Pancreas (tissue), 10 donors: ENCODE measurements around the gene CASZ1. TPM values are rescaled to one million over a fixed set of nuclear protein-coding genes. Genes with fewer than 3 reads are reported as not detected.

Source experiments
- ATAC-seq, 4 donors: fragments of 200-7000 bp; cut with Tn5 transposase; one replicate each; pipeline versions ENCODE4 v1.8.0 to v1.9.1; 2020; ENCODE audit warnings: mild to moderate bottlenecking in 4 of 4, moderate library complexity in 4 of 4
- DNase-seq, 6 donors: peaks; one replicate each; pipeline ENCODE4 v3.0.0-alpha.2; 2020
- FAIRE-seq: peaks from 2 replicates; lab custom pipeline; 2012; peaks lifted over from hg19 to GRCh38; lab: Jason Lieb, UNC
- H3K27ac ChIP-seq, 4 donors: fragments of 200-600 bp; sonication (generic); 1 replicate in 3 of 4; 2 replicates in 1 of 4; pipeline versions ENCODE4 v1.5.0 to v1.8.0; 2020
- H3K27me3 ChIP-seq, 4 donors: fragments of 200-600 bp; one replicate each; pipeline ENCODE4 v1.8.0; 2021
- H3K36me3 ChIP-seq, 3 donors: fragments of 200-600 bp; sonication (generic) in 1 of 3; one replicate each; pipeline versions ENCODE4 v1.5.0 to v1.8.0; 2020 to 2021
- H3K4me1 ChIP-seq, 3 donors: fragments of 200-600 bp; one replicate each; pipeline ENCODE4 v1.8.0; 2021
- H3K4me3 ChIP-seq, 4 donors: fragments of 200-600 bp; sonication (generic) in 2 of 4; one replicate each; pipeline versions ENCODE4 v1.5.0 to v1.8.0; 2020 to 2021
- H3K9me3 ChIP-seq, 4 donors: fragments of 200-600 bp; one replicate each; pipeline ENCODE4 v1.8.0; 2021
- CTCF ChIP-seq, 4 donors: fragments of 200-600 bp; sonication (generic) in 3 of 4; IDR thresholded peaks; one replicate each; pipeline versions ENCODE4 v1.5.0 to v1.8.0; 2021; ENCODE audit warnings: antibody characterized with exemption in 4 of 4
- WGBS, 2 donors: extraction: QIAGEN DNeasy Blood & Tissue Kit; methylation state at CpG; one replicate each; pipeline ENCODE4 v1.1.7; 2013; 5-methylcytosine and 5-hydroxymethylcytosine counted together
- intact Hi-C, 3 donors: fragments of 100-400 bp; cut with DNase I; formaldehyde crosslinking; loops; one replicate each; pipeline versions ENCODE4 v1.11.1 to v1.14.2; 2022
- polyA plus RNA-seq, 2 donors: library from polyadenylated mRNA; stranded (reverse); fragments of 200-250 nt; gene quantifications; one replicate each; pipeline ENCODE4 v1.2.3, GENCODE V29; 2013
- total RNA-seq, 6 donors: library from RNA; stranded (reverse); fragmentation: NEBNext Ultra II Directional in 4 of 6; extraction: Animal tissue kit (Norgen Biotek cat#: 25700) in 4 of 6; gene quantifications; one replicate each; pipeline versions ENCODE4 v1.2.1 to v1.2.4, GENCODE V29; 2021 to 2023
- donor health status: healthy with polysubstance abuse.
- donor health status: DM: no; HTN: no; CAD: no; lungs with moderate emphysema.
- donor health status: DM: no; HTN: no; CAD: no.
- donor health status: control.
- donor health status: control.
- donor health status: Bipolar disorder and iron deficiency.
- donor health status: DM: yes; HTN: yes; CAD: no.
- donor health status: DM: no; HTN: no; CAD: no.
- donor health status: DM: no; HTN: no; CAD: no.
- donor health status: DM: yes; HTN: yes; CAD: no.

The CASZ1 gene
- total and polyA plus RNA-seq, 8 donors, result 6.7 to 18.9 (median 13.8) TPM

DNA sequence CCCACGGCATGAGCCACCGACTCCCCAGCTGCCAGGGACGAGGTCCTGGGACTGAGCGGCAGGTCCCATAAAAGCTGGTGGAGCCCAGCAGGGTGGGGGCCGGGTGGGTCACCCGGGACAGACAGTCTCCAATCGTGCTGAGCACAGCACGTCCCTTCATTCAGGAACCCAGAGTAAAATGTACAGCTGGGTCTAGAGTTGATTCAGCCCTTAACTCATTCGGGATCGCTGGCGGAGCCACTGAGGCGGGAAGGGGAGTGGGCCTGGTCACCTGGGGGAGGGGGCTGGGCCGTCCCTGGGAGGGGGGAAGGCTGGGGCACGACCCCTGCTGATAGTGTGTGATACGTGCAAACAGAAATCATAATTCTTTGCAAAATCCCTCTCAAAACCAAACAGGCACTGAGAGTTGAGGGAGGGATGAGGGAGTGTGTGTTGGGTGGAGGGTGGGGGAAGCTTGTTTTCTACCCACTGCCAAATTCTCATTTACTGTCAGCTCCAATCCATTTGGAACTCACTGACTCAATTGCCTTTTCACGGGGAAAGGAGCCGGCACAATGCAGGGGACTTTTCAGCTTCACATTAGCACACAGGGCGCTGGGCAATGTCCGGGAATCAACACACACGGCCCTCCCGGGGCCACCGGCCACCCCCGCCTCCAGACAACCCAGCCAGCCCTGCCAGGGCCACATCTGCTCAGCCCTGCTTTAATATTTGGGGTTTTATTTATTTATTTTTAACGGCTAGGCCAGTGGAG, 13.8 kb downstream of the CASZ1 start:
- H3K4me1 ChIP-seq, result no peaks in the 10 kb centered on the region
- no peak for DNase-seq
- no peaks in the 10 kb centered on the region for H3K27me3 ChIP-seq
- intact Hi-C loops, result loop anchor here in 1 of 3 donors (10.0 kb wide), 1 partner anchor 98 kb away; no protein-coding TSS in a partner anchor
- no peaks in the 10 kb centered on the region for H3K9me3 ChIP-seq
- WGBS, 2 donors, result 74 to 79% methylated on average over 24 of the region's 24 CpGs
- FAIRE-seq, result no peak
- peak in 1 of 4 donors; percentile 17 for ATAC-seq
- H3K4me3 ChIP-seq, result no peak overlapping the region
- no peak for TF ChIP-seq CTCF (IDR thresholded peaks at IDR 0.05)
- no peak overlapping the region for H3K27ac ChIP-seq
- H3K36me3 ChIP-seq, result no peaks in the 10 kb centered on the region

DNA sequence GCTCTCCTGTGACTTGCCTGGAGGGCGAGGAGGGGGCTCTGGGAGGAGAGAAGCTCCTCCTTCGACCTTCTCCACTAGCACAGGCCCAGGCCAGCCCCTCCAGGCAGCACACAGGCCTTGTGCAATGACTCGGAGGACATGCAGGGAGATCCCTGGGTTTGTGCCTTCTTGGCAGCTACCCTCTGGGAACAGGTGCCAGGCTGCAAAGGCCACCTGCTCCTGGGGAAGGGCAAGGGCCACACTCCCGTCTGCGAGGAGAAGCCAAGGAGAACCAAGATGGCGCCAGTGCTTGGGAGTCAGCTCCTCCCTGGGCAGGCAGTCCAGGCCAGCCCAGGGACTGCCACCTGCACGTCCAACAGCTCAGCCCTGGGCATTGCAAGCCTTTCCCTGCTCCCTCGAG, 15.3 kb downstream of the CASZ1 start:
- DNase-seq, result no peak
- H3K4me3 ChIP-seq, result no peak overlapping the region
- no peak for FAIRE-seq
- TF ChIP-seq CTCF (IDR thresholded peaks at IDR 0.05), result no peak
- no peak overlapping the region for H3K27ac ChIP-seq
- peak in 2 of 4 donors; percentile 37 to 49 for ATAC-seq
- 67 to 77% methylated on average over 8 of the region's 8 CpGs for WGBS, 2 donors
- intact Hi-C loops, result loop anchor here in 1 of 3 donors (10.0 kb wide), 1 partner anchor 96 kb away; no protein-coding TSS in a partner anchor
- no peaks in the 10 kb centered on the region for H3K36me3 ChIP-seq
- H3K27me3 ChIP-seq, result no peaks in the 10 kb centered on the region
- no peaks in the 10 kb centered on the region for H3K4me1 ChIP-seq
- no peaks in the 10 kb centered on the region for H3K9me3 ChIP-seq

DNA sequence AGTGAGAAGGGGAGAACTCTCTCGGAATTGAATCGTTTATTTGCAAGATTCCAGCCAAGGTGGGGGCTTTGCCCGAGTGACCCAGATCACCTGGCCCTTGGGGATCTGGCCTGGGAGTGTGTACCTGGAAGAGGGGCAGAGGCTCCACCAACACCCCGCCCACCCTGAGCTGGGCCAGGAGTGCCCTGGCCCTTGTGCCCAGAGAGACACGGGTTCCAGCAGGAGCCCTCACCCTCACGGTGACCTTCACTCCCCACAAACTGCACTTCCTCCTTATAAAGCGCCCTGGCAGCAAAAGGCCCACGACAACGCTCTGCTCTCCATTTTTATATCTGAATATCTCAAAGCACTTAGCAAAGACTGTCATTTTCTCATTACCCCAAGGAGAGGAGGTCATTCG, 16.6 kb downstream of the CASZ1 start:
- 73 to 76% methylated on average over 10 of the region's 10 CpGs for WGBS, 2 donors
- intact Hi-C loops, result loop anchor here in 1 of 3 donors (10.0 kb wide), 1 partner anchor 95 kb away; no protein-coding TSS in a partner anchor
- no peaks in the 10 kb centered on the region for H3K27me3 ChIP-seq
- no peaks in the 10 kb centered on the region for H3K9me3 ChIP-seq
- DNase-seq, result no peak
- no peak overlapping the region for H3K4me3 ChIP-seq
- H3K4me1 ChIP-seq, result no peaks in the 10 kb centered on the region
- no peak for FAIRE-seq
- no peaks in the 10 kb centered on the region for H3K36me3 ChIP-seq
- ATAC-seq, result peak in 2 of 4 donors; percentile 13 to 14
- no peak for TF ChIP-seq CTCF (IDR thresholded peaks at IDR 0.05)
- H3K27ac ChIP-seq, result peak overlapping the region in 2 of 4 donors; percentile 18 to 37

GRCh38 chr1:10779201-10779600, 17.2 kb downstream of the CASZ1 start:
- Histone ChIP-seq H3K4me3 (no peak overlapping the region), H3K27me3 (no peaks in the 10 kb centered on the region), H3K9me3 (no peaks in the 10 kb centered on the region), H3K4me1 (peaks cover 0 to 4% (median 0%) of the 10 kb centered on the region in 3 donors), H3K36me3 (no peaks in the 10 kb centered on the region), H3K27ac (peak overlapping the region in 2 of 4 donors; percentile 18 to 37)
- DNase-seq (peak in 3 of 6 donors; percentile 29 to 61 (median 46)), ATAC-seq (peak; percentile 39 to 79 (median 74)), FAIRE-seq (no peak)
- no peak for TF ChIP-seq CTCF (IDR thresholded peaks at IDR 0.05)
- 70 to 73% methylated on average over 18 of the region's 18 CpGs for WGBS, 2 donors
- intact Hi-C loops, result no loop called here

- intact Hi-C loops, result no loop called here
- Histone ChIP-seq H3K27ac (no peak overlapping the region), H3K27me3 (no peaks in the 10 kb centered on the region), H3K4me1 (peaks cover 0 to 4% (median 0%) of the 10 kb centered on the region in 3 donors), H3K4me3 (no peak overlapping the region), H3K36me3 (no peaks in the 10 kb centered on the region), H3K9me3 (no peaks in the 10 kb centered on the region)
- no peak for FAIRE-seq
- no peak for TF ChIP-seq CTCF (IDR thresholded peaks at IDR 0.05)
- WGBS, 2 donors, result 79 to 83% methylated on average over 10 of the region's 10 CpGs
- ATAC-seq, result no peak
- DNase-seq, result no peak
Observed at GRCh38 chr1:10778640-10779039, 17.8 kb downstream of the CASZ1 start.
